ENCODE results near the gene CLBA1.

CLBA1 gene

DNA sequence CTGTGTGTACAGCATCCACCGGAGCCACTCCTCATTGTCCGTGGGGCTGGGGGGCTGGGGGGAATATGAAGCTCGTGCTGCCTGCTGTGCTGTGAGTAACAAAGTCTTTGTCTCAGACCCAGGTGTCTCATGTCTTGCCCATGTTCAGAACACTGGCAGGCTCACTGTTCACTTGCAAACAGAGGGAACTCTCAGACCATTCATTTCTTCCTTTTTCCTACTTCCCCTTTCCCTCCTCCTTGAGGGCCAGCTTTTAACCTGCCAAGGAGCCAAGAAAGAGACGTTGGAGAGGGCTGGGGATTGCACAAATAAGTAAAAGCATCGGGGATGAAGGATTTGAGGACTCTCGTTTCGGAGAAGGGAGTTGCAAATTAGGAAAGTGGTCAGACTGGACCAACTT is 58.1 kb downstream of the CLBA1 start:
- DNase-seq (ENCODE audit: low read depth in 4 of 4, low spot score in 1 of 4) = no peak
